CD8-positive, alpha-beta memory T cell (primary cell): ENCODE measurements around the gene RNF123. TPM values are rescaled to one million over a fixed set of nuclear protein-coding genes. Genes with fewer than 3 reads are reported as not detected.
A peak's percentile ranks its signal among the peaks of the same experiment; 100 is the strongest.
"Not testable (repeated sequence)": the region's sequence is repeated elsewhere in the genome, so short reads cannot be mapped to it uniquely, and the experiment has no call there.

Source experiments
- CTCF ChIA-PET: fragments of 350-600 bp; sonication (Branson Sonifier 250); formaldehyde crosslinking; loops from one replicate; lab custom pipeline; 2021; ENCODE audit warnings: antibody characterized with exemption; lab: Charles Lee
- POLR2A ChIA-PET: fragments of 350-600 bp; sonication (Branson Sonifier 250); formaldehyde crosslinking; loops from one replicate; lab custom pipeline; 2021; ENCODE audit warnings: antibody characterized with exemption; lab: Charles Lee
- DNase-seq, 5 donors: peaks; one replicate each; pipeline versions ENCODE4 v3.0.0 to v3.0.0-alpha.2; 2020 to 2022; ENCODE audit warnings: mixed read lengths in 1 of 5
- H3K27ac ChIP-seq: one replicate; pipeline ENCODE4 v1.7.0; 2013; ENCODE audit warnings: low read depth, mild to moderate bottlenecking, low read length, moderate library complexity
- H3K27me3 ChIP-seq: 2 replicates; pipeline ENCODE4 v1.7.0; 2013; ENCODE audit warnings: low read length, mild to moderate bottlenecking; ENCODE audit not compliant: insufficient read depth, poor library complexity, severe bottlenecking
- H3K36me3 ChIP-seq: 2 replicates; pipeline ENCODE4 v1.7.0; 2013; ENCODE audit warnings: mild to moderate bottlenecking, low read length, moderate library complexity; ENCODE audit not compliant: insufficient read depth
- H3K4me1 ChIP-seq: 2 replicates; pipeline ENCODE4 v1.7.0; 2013; ENCODE audit warnings: mild to moderate bottlenecking, low read length, moderate library complexity; ENCODE audit not compliant: insufficient read depth
- H3K4me3 ChIP-seq: 2 replicates; pipeline ENCODE4 v1.7.0; 2013; ENCODE audit warnings: mild to moderate bottlenecking, low read length
- H3K9me3 ChIP-seq: 2 replicates; pipeline ENCODE4 v1.7.0; 2013; ENCODE audit warnings: mild to moderate bottlenecking, low read length
- H3K27ac Mint-ChIP-seq, 8 donors: one replicate each; pipeline ENCODE4 v1.8.0; 2020 to 2021; ENCODE audit warnings: mixed read lengths in 8 of 8, mild to moderate bottlenecking in 6 of 8, inconsistent platforms in 3 of 8, moderate library complexity in 3 of 8
- H3K27me3 Mint-ChIP-seq, 2 donors: one replicate each; pipeline ENCODE4 v1.8.0; 2020 to 2021; ENCODE audit warnings: mixed read lengths in 2 of 2, mild to moderate bottlenecking in 1 of 2, moderate library complexity in 1 of 2
- H3K36me3 Mint-ChIP-seq, 3 donors: one replicate each; pipeline ENCODE4 v1.8.0; 2020 to 2021; ENCODE audit warnings: mixed read lengths in 3 of 3, inconsistent platforms in 1 of 3, mild to moderate bottlenecking in 1 of 3
- H3K4me1 Mint-ChIP-seq, 3 donors: one replicate each; pipeline ENCODE4 v1.8.0; 2020 to 2021; ENCODE audit warnings: mixed read lengths in 3 of 3, inconsistent platforms in 1 of 3, mild to moderate bottlenecking in 1 of 3
- H3K4me3 Mint-ChIP-seq, 7 donors: one replicate each; pipeline ENCODE4 v1.8.0; 2020 to 2021; ENCODE audit warnings: mixed read lengths in 7 of 7, mild to moderate bottlenecking in 6 of 7, moderate library complexity in 4 of 7, inconsistent platforms in 2 of 7
- H3K9me3 Mint-ChIP-seq, 5 donors: one replicate each; pipeline ENCODE4 v1.8.0; 2020 to 2022; ENCODE audit warnings: mixed read lengths in 5 of 5, mild to moderate bottlenecking in 3 of 5, moderate library complexity in 2 of 5, inconsistent platforms in 1 of 5
- polyA plus RNA-seq: library from polyadenylated mRNA; unstranded; fragments of 300-500 nt; fragmentation: Illumina TruSeq; gene quantifications from one replicate; pipeline ENCODE4 v1.2.3, GENCODE V29; 2021
- total RNA-seq, 2 experiments: library from RNA; stranded (reverse); gene quantifications; one replicate each; pipeline ENCODE4 v1.2.3, GENCODE V29; 2021

Gene RNF123
- total and polyA plus RNA-seq, 3 experiments from 2014 or later = 20.7 to 43.7 (median 38.8) TPM

- peaks cover 13% of the 10 kb centered on the region for H3K4me1 ChIP-seq
- H3K27ac Mint-ChIP-seq, H3K27me3 ChIP-seq, CTCF ChIA-PET, POLR2A ChIA-PET, H3K9me3 Mint-ChIP-seq, H3K27me3 Mint-ChIP-seq, DNase-seq, H3K4me3 ChIP-seq, H3K9me3 ChIP-seq, H3K27ac ChIP-seq, H3K36me3 ChIP-seq: not testable (repeated sequence)
- Mint-ChIP-seq H3K4me3 (peak overlapping the region in 1 of 7 donors; percentile 74), H3K4me1 (peaks cover 16 to 44% (median 24%) of the 10 kb centered on the region in 3 donors), H3K36me3 (peaks cover 0 to 45% (median 2%) of the 10 kb centered on the region in 3 donors)
Observed at GRCh38 chr3:49685846-49686245, 3.5 kb upstream of the RNF123 start.

DNA sequence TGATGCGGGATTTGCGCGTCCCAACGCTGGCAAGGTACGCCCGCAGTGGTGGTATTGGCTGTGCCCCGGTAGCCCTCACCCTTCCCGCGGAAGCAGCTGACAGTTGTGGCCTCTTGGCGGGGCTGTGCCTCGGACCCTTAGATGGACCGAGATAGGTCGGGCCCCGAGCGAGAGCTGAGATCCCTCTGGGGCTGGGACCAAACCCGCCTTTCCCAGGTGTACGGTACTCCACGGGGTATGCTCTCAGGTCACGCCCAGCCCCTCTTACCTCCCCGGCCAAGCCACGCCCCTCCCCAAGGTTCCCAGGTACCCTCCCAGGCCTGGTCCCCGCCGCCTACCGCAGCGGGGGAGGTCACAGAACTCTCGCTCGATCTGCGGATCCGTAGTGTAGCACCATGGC lies 3.0 kb upstream of the RNF123 start:
- H3K27ac ChIP-seq, H3K36me3 ChIP-seq, H3K27ac Mint-ChIP-seq, H3K9me3 ChIP-seq, H3K27me3 ChIP-seq, CTCF ChIA-PET, H3K27me3 Mint-ChIP-seq, H3K9me3 Mint-ChIP-seq, POLR2A ChIA-PET: not testable (repeated sequence)
- Histone ChIP-seq H3K4me3 (peak overlapping the region; percentile 39), H3K4me1 (peaks cover 18% of the 10 kb centered on the region)
- peak; percentile 11 to 66 (median 32) for DNase-seq
- Mint-ChIP-seq H3K4me3 (peak overlapping the region in 6 of 7 donors; percentile 48 to 74 (median 70)), H3K36me3 (peaks cover 0 to 42% (median 2%) of the 10 kb centered on the region in 3 donors), H3K4me1 (peaks cover 21 to 49% (median 29%) of the 10 kb centered on the region in 3 donors)

DNA sequence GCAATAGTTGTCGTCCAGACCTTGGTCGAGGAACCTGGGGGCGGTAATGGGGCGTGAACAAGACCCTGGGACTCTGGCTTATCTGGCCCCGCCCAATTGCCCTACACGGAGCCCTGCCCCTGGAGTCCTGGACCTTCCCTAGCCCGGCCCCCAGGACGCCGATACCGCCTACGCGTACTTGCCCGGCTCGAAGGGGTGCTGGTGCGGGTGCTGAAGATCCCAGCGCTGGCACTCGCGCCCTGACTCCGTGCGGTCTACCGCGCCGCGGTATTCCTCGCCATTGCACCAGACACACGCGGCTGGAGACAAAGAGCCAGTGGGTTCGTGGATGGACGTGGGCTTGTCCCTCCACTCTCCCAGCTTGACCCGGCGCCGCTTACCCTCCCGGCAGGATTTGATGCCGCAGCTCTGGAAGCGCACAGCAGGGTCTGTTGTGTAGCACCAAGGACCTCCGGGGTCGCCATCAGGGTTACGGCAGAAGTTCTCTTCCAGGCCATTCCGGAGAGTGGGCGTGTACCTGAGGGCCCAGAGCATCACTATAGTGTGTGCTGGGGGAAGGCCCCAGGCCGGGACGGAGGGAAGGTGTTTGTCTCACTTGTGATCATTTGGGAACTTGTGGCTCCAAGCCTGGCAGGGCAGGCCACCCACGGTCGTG lies 2.5 kb upstream of the RNF123 start:
- H3K9me3 Mint-ChIP-seq, H3K4me3 ChIP-seq, H3K27ac ChIP-seq, H3K27me3 ChIP-seq, H3K27me3 Mint-ChIP-seq, H3K9me3 ChIP-seq, POLR2A ChIA-PET, CTCF ChIA-PET, H3K36me3 ChIP-seq: not testable (repeated sequence)
- peaks cover 0 to 37% (median 2%) of the 10 kb centered on the region in 3 donors for H3K36me3 Mint-ChIP-seq
- peak in 4 of 5 donors; percentile 9 to 48 (median 32) for DNase-seq
- peak overlapping the region in 1 of 8 donors; percentile 5 for H3K27ac Mint-ChIP-seq
- peaks cover 20% of the 10 kb centered on the region for H3K4me1 ChIP-seq
- H3K4me3 Mint-ChIP-seq = peak overlapping the region; percentile 26 to 98 (median 50)
- H3K4me1 Mint-ChIP-seq = peaks cover 21 to 52% (median 30%) of the 10 kb centered on the region in 3 donors

DNA sequence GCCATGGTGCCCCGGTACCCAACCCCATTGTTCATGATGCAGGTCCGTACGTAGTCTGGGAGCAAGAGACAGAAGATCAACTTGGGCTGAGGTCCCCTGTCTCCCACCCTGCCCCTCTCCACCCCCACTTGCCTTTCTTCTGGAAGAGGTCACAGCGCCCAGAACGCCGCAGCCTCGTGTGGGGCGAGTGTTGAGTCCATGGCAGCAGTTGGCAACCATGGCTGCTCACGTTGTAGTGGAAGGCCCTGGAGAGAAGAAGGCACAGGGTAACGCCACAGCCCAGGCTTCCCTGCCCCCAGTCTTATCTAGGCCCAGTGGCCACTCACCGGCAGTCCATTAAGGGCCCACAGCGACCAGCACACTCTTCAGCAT lies 1.9 kb upstream of the RNF123 start:
- H3K9me3 Mint-ChIP-seq, H3K27me3 ChIP-seq, CTCF ChIA-PET, H3K4me3 ChIP-seq, H3K27ac ChIP-seq, H3K36me3 ChIP-seq, POLR2A ChIA-PET, DNase-seq, H3K9me3 ChIP-seq, H3K27me3 Mint-ChIP-seq: not testable (repeated sequence)
- peak overlapping the region in 2 of 8 donors; percentile 5 to 63 for H3K27ac Mint-ChIP-seq
- peaks cover 0 to 32% (median 2%) of the 10 kb centered on the region in 3 donors for H3K36me3 Mint-ChIP-seq
- peak overlapping the region in 6 of 7 donors; percentile 26 to 98 (median 90) for H3K4me3 Mint-ChIP-seq
- peaks cover 20% of the 10 kb centered on the region for H3K4me1 ChIP-seq
- H3K4me1 Mint-ChIP-seq = peaks cover 22 to 54% (median 31%) of the 10 kb centered on the region in 3 donors

- peaks cover 27 to 58% (median 34%) of the 10 kb centered on the region in 3 donors for H3K4me1 Mint-ChIP-seq
- peaks cover 0 to 23% (median 0%) of the 10 kb centered on the region in 3 donors for H3K36me3 Mint-ChIP-seq
- H3K36me3 ChIP-seq, H3K27me3 Mint-ChIP-seq, POLR2A ChIA-PET, H3K27me3 ChIP-seq, DNase-seq, H3K9me3 Mint-ChIP-seq, H3K9me3 ChIP-seq: not testable (repeated sequence)
- Histone ChIP-seq H3K4me1 (peaks cover 20% of the 10 kb centered on the region), H3K27ac (peak overlapping the region; percentile 76), H3K4me3 (peak overlapping the region; percentile 97)
- H3K4me3 Mint-ChIP-seq = peak overlapping the region; percentile 94 to 98 (median 97)
- CTCF ChIA-PET = interaction anchor here (1.7 kb wide), 1 partner anchor 149 kb away, joined by 4 read pairs; no protein-coding TSS in a partner anchor
- peak overlapping the region; percentile 95 to 99 (median 96) for H3K27ac Mint-ChIP-seq
Observed at GRCh38 chr3:49688338-49689045, 865 bp upstream of the RNF123 start.

GRCh38 chr3:49689908-49690624 lies 709 bp downstream of the RNF123 start:
- H3K9me3 Mint-ChIP-seq, DNase-seq, POLR2A ChIA-PET, CTCF ChIA-PET, H3K27me3 ChIP-seq, H3K9me3 ChIP-seq, H3K36me3 ChIP-seq, H3K27me3 Mint-ChIP-seq: not testable (repeated sequence)
- Mint-ChIP-seq H3K36me3 (peaks cover 0 to 14% (median 1%) of the 10 kb centered on the region in 3 donors), H3K4me1 (peaks cover 35 to 67% (median 41%) of the 10 kb centered on the region in 3 donors), H3K27ac (peak overlapping the region in 7 of 8 donors; percentile 77 to 99 (median 96)), H3K4me3 (peak overlapping the region; percentile 94 to 98 (median 97))
- Histone ChIP-seq H3K4me1 (peaks cover 20% of the 10 kb centered on the region), H3K4me3 (peak overlapping the region; percentile 97), H3K27ac (peak overlapping the region; percentile 76)

DNA sequence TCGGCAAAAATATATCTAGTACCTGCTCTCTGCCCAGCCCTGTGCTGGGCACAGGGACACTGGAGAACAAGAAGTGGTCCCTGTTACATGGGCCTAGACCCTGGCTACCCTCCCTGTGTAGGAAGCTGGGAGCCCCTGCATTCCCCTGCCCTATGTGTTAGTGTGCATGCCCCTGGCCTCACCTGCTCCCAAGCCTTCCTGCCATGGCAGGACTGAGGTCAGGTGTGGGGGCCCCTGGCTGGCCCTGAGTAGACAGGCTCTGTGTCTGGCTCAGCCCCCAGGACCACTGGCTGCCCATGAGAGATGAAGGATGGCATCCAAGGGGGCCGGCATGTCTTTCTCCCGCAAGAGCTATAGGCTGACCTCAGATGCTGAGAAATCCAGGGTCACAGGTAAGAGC lies 1.5 kb downstream of the RNF123 start:
- H3K9me3 ChIP-seq, POLR2A ChIA-PET, H3K27me3 Mint-ChIP-seq, DNase-seq, CTCF ChIA-PET, H3K27me3 ChIP-seq, H3K4me3 ChIP-seq, H3K9me3 Mint-ChIP-seq, H3K36me3 ChIP-seq, H3K27ac ChIP-seq: not testable (repeated sequence)
- Mint-ChIP-seq H3K4me3 (peak overlapping the region; percentile 94 to 98 (median 97)), H3K4me1 (peaks cover 35 to 63% (median 41%) of the 10 kb centered on the region in 3 donors), H3K27ac (peak overlapping the region in 4 of 8 donors; percentile 22 to 95 (median 66)), H3K36me3 (peaks cover 0 to 14% (median 1%) of the 10 kb centered on the region in 3 donors)
- peaks cover 20% of the 10 kb centered on the region for H3K4me1 ChIP-seq
